Pancreas (tissue), 10 donors: ENCODE measurements around the gene PEA15. TPM values are rescaled to one million over a fixed set of nuclear protein-coding genes. Genes with fewer than 3 reads are reported as not detected.

ENCODE experiments used
- ATAC-seq, 4 donors: fragments of 200-7000 bp; cut with Tn5 transposase; one replicate each; pipeline versions ENCODE4 v1.8.0 to v1.9.1; 2020; ENCODE audit warnings: mild to moderate bottlenecking in 4 of 4, moderate library complexity in 4 of 4
- DNase-seq, 6 donors: peaks; one replicate each; pipeline ENCODE4 v3.0.0-alpha.2; 2020
- FAIRE-seq: peaks from 2 replicates; lab custom pipeline; 2012; peaks lifted over from hg19 to GRCh38; lab: Jason Lieb, UNC
- H3K27ac ChIP-seq, 4 donors: fragments of 200-600 bp; sonication (generic); 1 replicate in 3 of 4; 2 replicates in 1 of 4; pipeline versions ENCODE4 v1.5.0 to v1.8.0; 2020
- H3K27me3 ChIP-seq, 4 donors: fragments of 200-600 bp; one replicate each; pipeline ENCODE4 v1.8.0; 2021
- H3K36me3 ChIP-seq, 3 donors: fragments of 200-600 bp; sonication (generic) in 1 of 3; one replicate each; pipeline versions ENCODE4 v1.5.0 to v1.8.0; 2020 to 2021
- H3K4me1 ChIP-seq, 3 donors: fragments of 200-600 bp; one replicate each; pipeline ENCODE4 v1.8.0; 2021
- H3K4me3 ChIP-seq, 4 donors: fragments of 200-600 bp; sonication (generic) in 2 of 4; one replicate each; pipeline versions ENCODE4 v1.5.0 to v1.8.0; 2020 to 2021
- H3K9me3 ChIP-seq, 4 donors: fragments of 200-600 bp; one replicate each; pipeline ENCODE4 v1.8.0; 2021
- CTCF ChIP-seq, 4 donors: fragments of 200-600 bp; sonication (generic) in 3 of 4; IDR thresholded peaks; one replicate each; pipeline versions ENCODE4 v1.5.0 to v1.8.0; 2021; ENCODE audit warnings: antibody characterized with exemption in 4 of 4
- WGBS, 2 donors: extraction: QIAGEN DNeasy Blood & Tissue Kit; methylation state at CpG; one replicate each; pipeline ENCODE4 v1.1.7; 2013; 5-methylcytosine and 5-hydroxymethylcytosine counted together
- intact Hi-C, 3 donors: fragments of 100-400 bp; cut with DNase I; formaldehyde crosslinking; loops; one replicate each; pipeline versions ENCODE4 v1.11.1 to v1.14.2; 2022
- polyA plus RNA-seq, 2 donors: library from polyadenylated mRNA; stranded (reverse); fragments of 200-250 nt; gene quantifications; one replicate each; pipeline ENCODE4 v1.2.3, GENCODE V29; 2013
- total RNA-seq, 6 donors: library from RNA; stranded (reverse); fragmentation: NEBNext Ultra II Directional in 4 of 6; extraction: Animal tissue kit (Norgen Biotek cat#: 25700) in 4 of 6; gene quantifications; one replicate each; pipeline versions ENCODE4 v1.2.1 to v1.2.4, GENCODE V29; 2021 to 2023
- donor health status: healthy with polysubstance abuse.
- donor health status: DM: no; HTN: no; CAD: no; lungs with moderate emphysema.
- donor health status: DM: no; HTN: no; CAD: no.
- donor health status: control.
- donor health status: control.
- donor health status: Bipolar disorder and iron deficiency.
- donor health status: DM: yes; HTN: yes; CAD: no.
- donor health status: DM: no; HTN: no; CAD: no.
- donor health status: DM: no; HTN: no; CAD: no.
- donor health status: DM: yes; HTN: yes; CAD: no.

The PEA15 gene
- total and polyA plus RNA-seq, 8 donors = 15.0 to 52.3 (median 30.7) TPM

- FAIRE-seq (no peak), DNase-seq (no peak), ATAC-seq (no peak)
- H3K36me3 ChIP-seq = no peaks in the 10 kb centered on the region
- TF ChIP-seq CTCF (IDR thresholded peaks at IDR 0.05) = no peak
- H3K4me1 ChIP-seq = no peaks in the 10 kb centered on the region
- H3K27me3 ChIP-seq = no peaks in the 10 kb centered on the region
- H3K9me3 ChIP-seq = no peaks in the 10 kb centered on the region
- H3K4me3 ChIP-seq = no peak overlapping the region
- intact Hi-C loops = loop anchor here in 2 of 3 donors (5.0 to 10.0 kb wide), 4 partner anchors 61 to 183 kb away; no protein-coding TSS in a partner anchor
- 81 to 89% methylated on average over 3 of the region's 3 CpGs for WGBS, 2 donors
- H3K27ac ChIP-seq = no peak overlapping the region
These were observed 13.4 kb upstream of the PEA15 start for GRCh38 chr1:160191756-160192155.

GRCh38 chr1:160192234-160192633 is 12.9 kb upstream of the PEA15 start:
- H3K36me3 ChIP-seq = no peaks in the 10 kb centered on the region
- FAIRE-seq (no peak), ATAC-seq (no peak), DNase-seq (no peak)
- TF ChIP-seq CTCF (IDR thresholded peaks at IDR 0.05) = no peak
- H3K27me3 ChIP-seq = no peaks in the 10 kb centered on the region
- no peak overlapping the region for H3K27ac ChIP-seq
- intact Hi-C loops = loop anchor here in 2 of 3 donors (5.0 to 10.0 kb wide), 4 partner anchors 60 to 183 kb away; no protein-coding TSS in a partner anchor
- no peak overlapping the region for H3K4me3 ChIP-seq
- H3K9me3 ChIP-seq = no peaks in the 10 kb centered on the region
- H3K4me1 ChIP-seq = no peaks in the 10 kb centered on the region

- DNase-seq (peak; percentile 76 to 96 (median 90)), ATAC-seq (peak; percentile 93 to 99 (median 98)), FAIRE-seq (no peak)
- no peaks in the 10 kb centered on the region for H3K36me3 ChIP-seq
- intact Hi-C loops = loop anchor here in 2 of 3 donors (5.0 to 10.0 kb wide), 4 partner anchors 59 to 182 kb away; no protein-coding TSS in a partner anchor
- H3K27ac ChIP-seq = no peak overlapping the region
- H3K9me3 ChIP-seq = no peaks in the 10 kb centered on the region
- WGBS, 2 donors = 16 to 17% methylated on average over 16 of the region's 16 CpGs
- H3K27me3 ChIP-seq = no peaks in the 10 kb centered on the region
- no peaks in the 10 kb centered on the region for H3K4me1 ChIP-seq
- H3K4me3 ChIP-seq = no peak overlapping the region
- peak; percentile 92 to 96 (median 94) for TF ChIP-seq CTCF (IDR thresholded peaks at IDR 0.05)
These were observed 11.9 kb upstream of the PEA15 start for GRCh38 chr1:160193091-160193819.

DNA sequence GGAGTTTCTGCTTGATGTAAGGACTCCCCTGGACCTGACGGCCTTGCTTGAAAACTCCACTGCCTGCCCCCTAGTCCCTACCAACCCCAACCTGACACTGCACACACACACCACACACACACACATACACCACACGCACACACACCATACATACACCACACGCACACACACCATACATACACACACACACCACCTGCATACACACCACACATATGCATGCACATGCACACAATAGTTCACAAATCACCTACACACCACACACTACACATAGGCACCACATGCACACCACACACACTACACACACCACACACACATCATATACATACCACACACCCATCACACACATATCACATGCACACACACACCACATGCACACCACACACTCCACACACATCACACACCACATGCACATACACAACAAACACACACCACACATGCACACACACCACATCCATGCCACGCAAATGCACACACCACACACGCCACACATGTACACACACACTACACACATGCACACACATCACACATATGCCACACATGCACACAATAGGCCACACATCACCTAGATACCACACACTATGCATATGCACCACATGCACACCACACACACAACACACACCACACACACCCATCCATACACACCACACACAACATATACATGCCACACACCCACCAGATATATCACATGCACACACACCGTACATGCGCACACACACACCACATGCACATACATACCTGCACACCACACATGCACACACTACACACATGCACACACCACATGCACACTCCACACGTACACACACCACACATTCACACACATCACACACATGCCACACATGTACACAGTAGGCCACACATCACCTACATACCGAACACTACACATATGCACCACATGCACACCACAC is 11.1 kb upstream of the PEA15 start:
- H3K4me1 ChIP-seq = no peaks in the 10 kb centered on the region
- FAIRE-seq (no peak), DNase-seq (no peak), ATAC-seq (no peak)
- H3K9me3 ChIP-seq = no peaks in the 10 kb centered on the region
- H3K4me3 ChIP-seq = no peak overlapping the region
- H3K36me3 ChIP-seq = no peaks in the 10 kb centered on the region
- H3K27me3 ChIP-seq = no peaks in the 10 kb centered on the region
- TF ChIP-seq CTCF (IDR thresholded peaks at IDR 0.05) = no peak
- WGBS, 2 donors = 79 to 82% methylated on average over 9 of the region's 9 CpGs
- intact Hi-C loops = loop anchor here in 2 of 3 donors (5.0 to 10.0 kb wide), 4 partner anchors 58 to 181 kb away; no protein-coding TSS in a partner anchor
- H3K27ac ChIP-seq = no peak overlapping the region
